HG02852 (cell line): Measurements from ENCODE around the gene LOXL1.

Source experiments
- ATAC-seq: cut with Tn5 transposase; IDR thresholded peaks from one replicate; pipeline ENCODE4 v1.9.1; 2021; ENCODE audit warnings: mild to moderate bottlenecking, moderate library complexity; ENCODE audit not compliant: unreplicated experiment

LOXL1 gene

DNA sequence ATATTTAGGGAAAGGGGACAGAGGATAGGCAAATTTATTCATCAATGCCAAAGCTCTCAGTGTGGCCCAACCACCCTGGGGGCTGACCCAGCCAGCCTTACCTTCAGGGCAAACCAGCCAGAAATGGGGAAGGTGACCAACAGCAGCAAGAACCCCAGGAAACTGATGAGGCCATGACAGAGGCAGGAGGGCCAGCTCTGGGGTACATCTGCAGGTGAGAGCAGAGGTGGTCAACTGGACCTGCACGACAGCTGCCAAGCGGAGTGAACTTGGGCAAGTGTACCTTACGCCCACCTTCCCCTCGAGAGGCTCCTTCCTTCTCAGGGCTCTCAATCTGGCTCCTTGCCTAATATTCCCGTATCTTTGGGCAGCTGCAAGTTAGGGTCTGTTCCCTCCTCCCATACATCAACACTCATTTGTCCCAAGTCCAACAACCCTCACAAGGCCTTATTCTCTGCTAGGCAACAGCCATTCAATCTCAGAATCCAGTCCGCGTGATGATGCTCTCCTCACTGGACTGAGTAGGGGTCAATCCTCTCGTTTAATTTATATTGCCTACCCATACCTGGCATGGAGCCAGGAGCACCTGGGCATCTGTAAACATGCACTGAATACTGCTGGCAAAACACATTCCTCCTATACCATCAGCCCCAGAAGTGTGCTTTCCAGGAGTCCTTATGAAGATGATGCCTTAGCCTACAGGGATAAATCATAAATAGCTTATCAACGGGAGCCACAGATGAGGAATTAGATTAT, 64.2 kb downstream of the LOXL1 start:
- ATAC-seq: no peak

DNA sequence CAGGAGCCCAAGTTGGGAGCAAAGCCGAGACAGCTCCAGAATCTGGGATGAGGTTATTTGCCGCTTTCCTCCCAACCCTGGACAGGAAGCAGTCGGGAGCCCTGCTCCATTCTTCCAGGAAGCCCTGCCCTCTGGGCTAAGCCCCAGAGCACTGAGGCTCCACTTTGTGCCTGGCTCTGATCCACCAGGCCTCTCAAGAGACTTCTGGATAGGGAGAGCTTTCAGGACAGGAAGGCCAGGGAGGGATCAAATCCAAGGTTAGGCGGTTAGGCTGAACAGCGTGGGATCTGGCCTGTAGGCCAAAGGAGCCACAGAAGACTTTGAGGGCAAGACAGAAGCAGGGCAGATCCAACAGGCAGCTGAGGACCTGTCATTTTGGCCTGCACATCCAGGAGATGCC, 65.0 kb downstream of the LOXL1 start:
- ATAC-seq: no peak

DNA sequence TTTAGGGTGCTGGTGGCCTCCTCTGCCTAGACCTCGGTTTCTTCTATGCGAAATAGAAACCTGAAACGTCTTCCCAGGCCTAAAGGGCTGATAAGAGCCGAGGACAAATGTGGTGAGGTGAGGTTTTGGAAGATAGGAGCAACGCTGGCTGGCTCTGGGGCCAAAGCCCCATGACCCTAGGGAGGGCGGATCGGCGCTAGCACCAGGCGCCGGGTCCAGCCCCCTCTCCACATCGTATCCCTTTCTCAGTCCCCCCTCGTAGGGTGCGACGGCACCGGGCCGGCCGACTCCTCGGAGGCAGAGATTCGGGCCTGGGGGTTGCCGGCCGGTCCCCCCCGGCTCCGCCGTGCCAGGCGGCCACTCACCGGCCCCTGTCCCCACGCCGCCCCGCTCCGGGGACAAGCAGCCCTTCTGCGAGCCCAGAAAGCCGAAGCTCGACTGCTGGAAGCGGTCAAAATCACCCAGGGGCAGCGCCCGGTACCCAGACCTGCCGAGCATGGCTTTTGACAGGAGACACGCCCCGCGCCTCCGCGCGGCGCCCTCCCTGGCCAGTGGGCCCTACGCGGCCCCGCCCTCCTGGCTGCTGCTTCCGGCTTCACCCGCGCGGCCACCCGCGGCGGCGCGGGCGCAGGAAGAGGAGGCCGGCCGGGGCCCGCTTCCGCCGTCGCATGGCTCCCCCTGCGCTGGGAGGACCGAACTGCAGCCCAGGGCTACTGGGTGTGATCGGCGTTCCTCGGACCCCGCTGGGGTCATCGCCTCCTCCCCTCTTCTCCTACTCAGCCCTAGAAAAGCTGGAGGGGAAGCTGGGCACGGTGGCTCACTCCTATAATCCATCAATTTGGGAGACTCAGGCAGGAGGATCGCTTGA, 65.7 kb downstream of the LOXL1 start, which contains the start of gene STOML1:
Gene STOML1, minus strand, starts transcription at position 570 of the 868 bp plus-strand sequence. Its CDS starts 72 bp downstream, at position 498.
- ATAC-seq: peak; percentile 67

DNA sequence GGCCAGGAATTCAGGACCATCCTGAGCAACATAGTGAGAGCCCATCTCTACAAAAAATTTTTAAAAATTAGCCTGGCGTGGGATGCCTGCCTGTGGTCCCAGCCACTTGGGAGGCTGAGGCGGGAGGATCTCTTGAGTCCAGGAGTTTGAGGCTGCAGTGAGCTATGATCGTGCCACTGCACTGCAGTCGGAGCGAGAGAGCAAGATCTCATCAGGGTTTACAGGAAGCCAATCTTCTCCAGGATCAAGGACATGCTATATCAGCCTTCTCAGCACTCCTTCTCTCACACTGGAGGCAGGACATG, 66.3 kb downstream of the LOXL1 start:
- no peak for ATAC-seq

DNA sequence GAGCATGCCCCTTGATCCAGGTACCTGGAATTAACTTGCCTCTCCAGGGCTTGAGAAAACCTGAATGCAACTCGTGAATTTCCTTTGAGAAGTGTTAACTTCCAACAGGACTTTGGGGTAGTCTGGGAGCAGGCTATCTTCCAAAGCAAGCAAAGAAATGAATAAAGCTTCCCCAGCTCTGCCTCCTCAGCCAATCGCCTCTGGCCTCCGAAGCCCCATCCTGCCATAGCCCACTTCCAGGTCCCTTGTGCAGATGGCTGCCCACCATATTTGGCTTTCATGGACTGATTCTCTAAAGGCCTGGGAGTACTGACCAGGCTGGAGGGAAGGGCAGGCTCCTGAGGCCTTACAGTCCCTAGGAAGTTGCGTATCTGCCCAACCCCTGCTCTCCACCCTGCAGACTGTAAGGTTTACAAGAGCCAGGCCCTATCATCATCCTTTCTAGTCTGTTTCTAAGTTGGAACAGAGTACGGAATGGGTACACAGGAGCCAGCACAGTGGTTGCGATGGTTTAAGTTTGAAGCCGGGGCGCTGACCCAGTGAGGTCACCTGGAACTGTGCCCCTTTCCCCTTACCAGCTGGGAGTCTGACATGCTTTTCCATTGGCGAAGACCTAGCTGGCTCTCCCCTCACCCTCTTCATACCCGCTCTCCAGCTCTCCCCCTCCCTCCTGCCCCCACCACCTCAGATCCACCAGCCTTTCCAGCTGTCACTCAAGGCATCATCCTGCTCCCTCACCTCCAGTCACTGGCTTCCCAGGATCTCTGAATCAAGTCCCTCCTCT, 67.1 kb downstream of the LOXL1 start:
- ATAC-seq: no peak

DNA sequence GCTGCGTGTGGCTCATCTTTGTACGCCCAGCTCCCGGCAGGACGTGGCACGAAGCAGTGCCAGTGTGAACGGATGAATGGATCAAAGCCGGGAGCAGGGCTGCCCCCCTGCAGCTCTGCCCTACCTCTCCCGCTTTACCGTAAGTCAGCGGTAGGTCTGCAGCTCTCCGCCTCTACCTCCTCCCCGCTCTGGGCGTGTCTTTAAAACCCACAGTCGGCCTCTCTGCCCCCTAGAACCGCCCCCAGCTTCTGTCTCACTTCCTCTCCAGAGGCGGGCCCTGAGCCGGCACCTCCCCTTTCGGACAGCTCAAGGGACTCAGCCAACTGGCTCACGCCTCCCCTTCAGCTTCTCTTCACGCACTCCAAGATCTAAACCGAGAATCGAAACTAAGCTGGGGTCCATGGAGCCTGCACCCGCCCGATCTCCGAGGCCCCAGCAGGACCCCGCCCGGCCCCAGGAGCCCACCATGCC, 68.2 kb downstream of the LOXL1 start, which contains the start of gene PML:
Gene PML, plus strand, starts transcription at position 304 of the 471 bp plus-strand sequence. Its CDS starts 97 bp downstream, at position 401.
- peak; percentile 66 for ATAC-seq

DNA sequence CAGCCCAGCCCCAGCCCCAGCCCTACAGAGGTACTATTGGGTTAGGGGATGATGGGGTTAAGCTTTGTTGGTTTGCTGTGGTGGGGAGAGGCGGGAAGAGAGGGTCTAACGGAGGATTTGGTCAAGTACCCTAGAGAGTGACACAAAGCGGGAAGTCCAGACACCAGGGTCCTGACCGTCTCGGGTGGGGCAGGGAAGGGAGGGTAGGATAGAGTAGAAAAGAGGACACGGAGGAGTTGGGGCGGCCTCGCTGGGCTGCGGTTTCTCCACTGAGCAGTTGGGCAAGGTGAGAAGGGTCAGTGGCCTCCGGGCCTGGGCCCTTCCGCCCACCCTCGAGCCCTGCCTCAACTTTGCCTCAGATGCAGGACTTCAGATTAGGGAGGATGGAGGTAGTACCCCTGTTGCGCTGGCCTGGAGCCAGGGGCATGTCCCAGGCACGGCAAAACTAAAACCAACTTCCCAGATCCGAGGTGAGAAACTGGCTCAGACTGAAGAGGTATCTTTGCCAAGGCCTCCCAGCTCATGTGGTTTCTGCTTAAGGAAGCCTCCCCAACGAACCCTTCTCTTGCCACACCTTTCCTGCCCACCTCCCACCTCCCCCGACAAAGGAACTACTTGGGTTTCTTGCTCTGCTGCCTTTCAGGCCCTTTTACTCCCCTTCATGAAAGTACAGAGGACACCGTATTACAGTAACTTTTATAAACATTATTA, 68.8 kb downstream of the LOXL1 start:
- ATAC-seq: no peak

DNA sequence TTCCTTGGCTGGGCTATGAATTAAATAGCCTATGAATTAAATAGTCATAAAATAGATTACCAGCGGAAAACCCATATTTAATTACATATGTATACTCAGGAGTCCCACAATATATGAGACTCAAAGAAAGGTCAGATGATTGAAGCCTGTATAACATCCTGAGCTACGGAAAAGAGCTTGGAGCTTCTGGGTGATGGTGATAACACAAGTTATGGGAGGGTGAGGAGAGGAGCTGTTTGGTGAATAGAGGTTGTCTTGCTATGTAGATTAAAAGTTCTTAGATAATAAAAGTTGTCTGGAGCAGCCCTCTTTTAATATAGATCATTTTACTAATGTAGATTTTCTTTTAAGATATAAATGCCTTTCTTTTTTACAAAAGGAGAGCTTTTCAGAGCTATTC, 70.0 kb downstream of the LOXL1 start:
- no peak for ATAC-seq

DNA sequence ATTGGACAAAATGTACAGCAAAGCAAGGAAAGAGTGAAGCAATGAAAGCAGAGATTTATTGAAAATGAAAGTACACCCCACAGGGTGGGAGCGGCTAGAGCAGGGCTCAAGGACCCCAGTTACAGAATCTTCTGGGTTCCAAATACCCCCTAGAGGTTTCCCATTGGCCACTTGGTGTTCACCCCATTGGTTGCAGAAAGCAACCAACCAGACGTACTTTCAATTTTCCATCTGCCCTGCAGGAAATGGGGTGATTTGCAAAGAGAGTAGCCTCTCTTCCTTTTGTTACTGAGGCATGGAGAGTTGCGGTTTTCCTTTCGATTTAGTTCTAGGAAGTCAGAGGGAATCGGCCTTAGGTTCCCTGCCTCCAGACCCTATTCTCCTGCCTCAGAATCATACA, 70.7 kb downstream of the LOXL1 start:
- no peak for ATAC-seq

DNA sequence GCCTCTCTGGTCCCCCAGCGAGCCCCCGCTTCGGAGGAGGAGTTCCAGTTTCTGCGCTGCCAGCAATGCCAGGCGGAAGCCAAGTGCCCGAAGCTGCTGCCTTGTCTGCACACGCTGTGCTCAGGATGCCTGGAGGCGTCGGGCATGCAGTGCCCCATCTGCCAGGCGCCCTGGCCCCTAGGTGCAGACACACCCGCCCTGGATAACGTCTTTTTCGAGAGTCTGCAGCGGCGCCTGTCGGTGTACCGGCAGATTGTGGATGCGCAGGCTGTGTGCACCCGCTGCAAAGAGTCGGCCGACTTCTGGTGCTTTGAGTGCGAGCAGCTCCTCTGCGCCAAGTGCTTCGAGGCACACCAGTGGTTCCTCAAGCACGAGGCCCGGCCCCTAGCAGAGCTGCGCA, 71.7 kb downstream of the LOXL1 start:
- no peak for ATAC-seq
